Measurements from ENCODE around the gene ANXA6.
A peak's percentile ranks its signal among the peaks of the same experiment; 100 is the strongest.

ANXA6 gene

DNA sequence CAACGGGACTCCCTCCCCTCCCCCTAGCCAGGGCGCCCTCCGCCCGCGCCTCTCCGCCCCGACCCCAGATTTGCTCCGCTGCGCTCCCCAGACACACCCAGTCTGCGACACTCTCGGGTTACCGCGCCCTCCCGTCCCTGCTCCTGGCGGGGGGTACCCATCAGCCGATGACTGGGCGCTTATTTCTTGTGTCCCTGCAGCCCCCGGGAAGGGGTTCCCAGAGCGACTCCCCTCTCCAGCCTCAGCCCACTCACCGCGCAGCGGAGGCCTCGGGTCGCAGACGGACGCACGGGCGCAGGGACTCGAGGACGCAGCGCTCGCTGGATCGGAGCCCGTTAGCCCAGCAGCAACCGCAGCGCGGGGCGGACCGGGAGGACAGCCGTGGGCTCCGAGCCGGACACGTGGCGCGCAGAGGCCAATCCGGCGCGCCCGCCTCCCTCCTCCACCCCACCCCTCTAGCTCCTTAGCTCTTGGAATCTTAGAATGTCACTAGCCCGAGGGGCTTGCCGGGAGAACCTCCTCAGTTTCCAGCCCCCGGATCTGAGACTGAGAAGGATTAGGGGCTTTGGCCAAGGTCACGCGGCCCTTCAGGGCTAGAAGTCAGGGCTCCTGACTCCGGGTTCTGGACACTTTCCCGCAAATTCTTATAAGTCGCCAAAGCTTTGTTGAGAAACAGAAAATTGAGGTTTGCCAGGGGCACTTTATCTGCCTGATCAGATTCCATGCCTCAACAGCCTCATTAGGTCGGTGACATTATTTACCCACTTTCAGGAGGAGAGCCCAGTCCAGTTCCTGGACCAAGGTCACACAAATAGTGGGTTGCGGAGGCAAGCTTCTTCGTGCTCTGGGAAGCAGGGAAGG is at the start of gene ANXA6:
Gene ANXA6 (minus strand): TSS at position 354 of the 861 bp plus-strand sequence. CDS start 9,878 bp downstream, outside the sequence.
- peak; percentile 99 for ATAC-seq
- TF ChIP-seq ZNF565 (CRISPR knock-in tag; conservative IDR thresholded peaks at IDR 0.05; ENCODE audit: low read depth) (no peak), ESRRG (CRISPR knock-in tag; IDR thresholded peaks at IDR 0.05) (no peak), RARB (CRISPR knock-in tag; IDR thresholded peaks at IDR 0.05) (no peak), ZNF8 (CRISPR knock-in tag; IDR thresholded peaks at IDR 0.05) (no peak)

DNA sequence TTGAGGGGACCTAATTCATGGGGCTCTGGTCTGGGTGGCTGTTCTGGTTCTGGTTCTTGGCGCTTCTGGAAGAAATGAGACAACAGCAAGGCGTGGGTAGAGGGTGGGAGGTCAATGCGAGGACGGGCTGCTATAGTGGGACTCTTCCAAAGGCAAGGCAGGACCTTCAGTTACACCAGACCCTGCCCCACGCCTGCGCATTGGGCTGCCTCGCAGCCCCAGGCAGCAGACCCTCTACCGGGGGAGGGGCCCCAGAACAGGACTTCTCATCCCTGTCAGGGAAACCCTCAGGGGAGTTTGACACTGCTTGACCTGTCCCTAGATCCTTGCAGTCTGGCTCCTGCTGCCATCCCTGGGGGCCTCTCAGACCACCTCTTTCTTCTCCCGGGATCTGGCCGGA is 47.8 kb upstream of the ANXA6 start:
- no peak for ATAC-seq
- TF ChIP-seq BACH2 (CRISPR knock-in tag; IDR thresholded peaks at IDR 0.05; ENCODE audit: borderline replicate concordance) (no peak), GLIS3 (CRISPR knock-in tag; IDR thresholded peaks at IDR 0.05) (no peak), TCF4 (CRISPR knock-in tag; IDR thresholded peaks at IDR 0.05; ENCODE audit: borderline replicate concordance) (no peak), PPARA (CRISPR knock-in tag; IDR thresholded peaks at IDR 0.05; ENCODE audit: borderline replicate concordance) (no peak), TOX (CRISPR knock-in tag; IDR thresholded peaks at IDR 0.05; ENCODE audit: borderline replicate concordance) (no peak), ZFP30 (CRISPR knock-in tag; IDR thresholded peaks at IDR 0.05) (no peak), ARNTL (CRISPR knock-in tag; IDR thresholded peaks at IDR 0.05; ENCODE audit: borderline replicate concordance, low read depth) (no peak), ESRRG (CRISPR knock-in tag; IDR thresholded peaks at IDR 0.05) (no peak), ZFP3 (CRISPR knock-in tag; IDR thresholded peaks at IDR 0.05) (no peak), ZC3H10 (CRISPR knock-in tag; IDR thresholded peaks at IDR 0.05) (no peak), OSR1 (CRISPR knock-in tag; IDR thresholded peaks at IDR 0.05) (no peak), ZNF8 (CRISPR knock-in tag; IDR thresholded peaks at IDR 0.05) (no peak), ZNF565 (CRISPR knock-in tag; conservative IDR thresholded peaks at IDR 0.05; ENCODE audit: low read depth) (no peak), CSDC2 (CRISPR knock-in tag; IDR thresholded peaks at IDR 0.05) (no peak)
- TF ChIP-seq, protein P1, sequence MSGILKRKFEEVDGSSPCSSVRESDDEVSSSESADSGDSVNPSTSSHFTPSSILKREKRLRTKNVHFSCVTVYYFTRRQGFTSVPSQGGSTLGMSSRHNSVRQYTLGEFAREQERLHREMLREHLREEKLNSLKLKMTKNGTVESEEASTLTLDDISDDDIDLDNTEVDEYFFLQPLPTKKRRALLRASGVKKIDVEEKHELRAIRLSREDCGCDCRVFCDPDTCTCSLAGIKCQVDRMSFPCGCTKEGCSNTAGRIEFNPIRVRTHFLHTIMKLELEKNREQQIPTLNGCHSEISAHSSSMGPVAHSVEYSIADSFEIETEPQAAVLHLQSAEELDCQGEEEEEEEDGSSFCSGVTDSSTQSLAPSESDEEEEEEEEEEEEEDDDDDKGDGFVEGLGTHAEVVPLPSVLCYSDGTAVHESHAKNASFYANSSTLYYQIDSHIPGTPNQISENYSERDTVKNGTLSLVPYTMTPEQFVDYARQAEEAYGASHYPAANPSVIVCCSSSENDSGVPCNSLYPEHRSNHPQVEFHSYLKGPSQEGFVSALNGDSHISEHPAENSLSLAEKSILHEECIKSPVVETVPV (CRISPR knock-in tag; IDR thresholded peaks at IDR 0.05), result no peak
- TF ChIP-seq, protein P2, sequence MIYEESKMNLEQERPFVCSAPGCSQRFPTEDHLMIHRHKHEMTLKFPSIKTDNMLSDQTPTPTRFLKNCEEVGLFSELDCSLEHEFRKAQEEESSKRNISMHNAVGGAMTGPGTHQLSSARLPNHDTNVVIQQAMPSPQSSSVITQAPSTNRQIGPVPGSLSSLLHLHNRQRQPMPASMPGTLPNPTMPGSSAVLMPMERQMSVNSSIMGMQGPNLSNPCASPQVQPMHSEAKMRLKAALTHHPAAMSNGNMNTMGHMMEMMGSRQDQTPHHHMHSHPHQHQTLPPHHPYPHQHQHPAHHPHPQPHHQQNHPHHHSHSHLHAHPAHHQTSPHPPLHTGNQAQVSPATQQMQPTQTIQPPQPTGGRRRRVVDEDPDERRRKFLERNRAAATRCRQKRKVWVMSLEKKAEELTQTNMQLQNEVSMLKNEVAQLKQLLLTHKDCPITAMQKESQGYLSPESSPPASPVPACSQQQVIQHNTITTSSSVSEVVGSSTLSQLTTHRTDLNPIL (CRISPR knock-in tag; IDR thresholded peaks at IDR 0.05; ENCODE audit: low read depth), result no peak
- TF ChIP-seq, protein P3, sequence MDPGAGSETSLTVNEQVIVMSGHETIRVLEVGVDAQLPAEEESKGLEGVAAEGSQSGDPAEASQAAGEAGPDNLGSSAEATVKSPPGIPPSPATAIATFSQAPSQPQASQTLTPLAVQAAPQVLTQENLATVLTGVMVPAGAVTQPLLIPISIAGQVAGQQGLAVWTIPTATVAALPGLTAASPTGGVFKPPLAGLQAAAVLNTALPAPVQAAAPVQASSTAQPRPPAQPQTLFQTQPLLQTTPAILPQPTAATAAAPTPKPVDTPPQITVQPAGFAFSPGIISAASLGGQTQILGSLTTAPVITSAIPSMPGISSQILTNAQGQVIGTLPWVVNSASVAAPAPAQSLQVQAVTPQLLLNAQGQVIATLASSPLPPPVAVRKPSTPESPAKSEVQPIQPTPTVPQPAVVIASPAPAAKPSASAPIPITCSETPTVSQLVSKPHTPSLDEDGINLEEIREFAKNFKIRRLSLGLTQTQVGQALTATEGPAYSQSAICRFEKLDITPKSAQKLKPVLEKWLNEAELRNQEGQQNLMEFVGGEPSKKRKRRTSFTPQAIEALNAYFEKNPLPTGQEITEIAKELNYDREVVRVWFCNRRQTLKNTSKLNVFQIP (CRISPR knock-in tag; IDR thresholded peaks at IDR 0.05; ENCODE audit: borderline replicate concordance, low read depth), result no peak

DNA sequence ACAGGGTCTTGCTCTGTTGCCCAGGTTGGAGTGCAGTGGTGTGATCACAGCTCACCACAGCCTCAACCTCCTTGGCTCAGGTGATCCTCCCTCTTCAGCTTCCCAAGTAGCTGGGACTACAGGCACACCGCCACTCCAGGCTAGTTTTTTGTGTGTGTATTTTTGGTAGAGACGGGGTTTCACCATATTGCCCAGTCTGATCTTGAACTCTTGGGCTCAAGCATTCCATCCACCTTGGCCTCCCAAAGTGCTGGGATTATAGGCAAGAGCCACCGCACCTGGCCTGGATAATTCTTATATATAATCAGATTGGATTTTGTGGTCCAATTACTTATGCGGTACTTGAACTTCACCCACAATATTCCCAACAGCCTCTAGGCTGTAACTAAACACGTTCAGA is 46.5 kb upstream of the ANXA6 start:
- ATAC-seq, result no peak
- TF ChIP-seq BACH2 (CRISPR knock-in tag; IDR thresholded peaks at IDR 0.05; ENCODE audit: borderline replicate concordance), result no peak
- TF ChIP-seq TOX (CRISPR knock-in tag; IDR thresholded peaks at IDR 0.05; ENCODE audit: borderline replicate concordance), result no peak
- TF ChIP-seq CSDC2 (CRISPR knock-in tag; IDR thresholded peaks at IDR 0.05), result no peak
- TF ChIP-seq, protein P3 (CRISPR knock-in tag; IDR thresholded peaks at IDR 0.05; ENCODE audit: borderline replicate concordance, low read depth), result no peak
- TF ChIP-seq, protein P2 (CRISPR knock-in tag; IDR thresholded peaks at IDR 0.05; ENCODE audit: low read depth), result no peak
- TF ChIP-seq ZNF70 (CRISPR knock-in tag; IDR thresholded peaks at IDR 0.05), result no peak
- no peak for TF ChIP-seq OSR1 (CRISPR knock-in tag; IDR thresholded peaks at IDR 0.05)
- TF ChIP-seq ISL1 (CRISPR knock-in tag; IDR thresholded peaks at IDR 0.05), result no peak

Data from SK-N-SH treated with all-trans-retinoic acid at 6 μM for 48 hours (cell line).